Measurements from ENCODE around the gene TUBA1A.
"Not testable (repeated sequence)": the region's sequence is repeated elsewhere in the genome, so short reads cannot be mapped to it uniquely, and the experiment has no call there.

Gene TUBA1A

GRCh38 chr12:49144384-49144783, 44.5 kb downstream of the TUBA1A start:
- no peak for DNase-seq

DNA sequence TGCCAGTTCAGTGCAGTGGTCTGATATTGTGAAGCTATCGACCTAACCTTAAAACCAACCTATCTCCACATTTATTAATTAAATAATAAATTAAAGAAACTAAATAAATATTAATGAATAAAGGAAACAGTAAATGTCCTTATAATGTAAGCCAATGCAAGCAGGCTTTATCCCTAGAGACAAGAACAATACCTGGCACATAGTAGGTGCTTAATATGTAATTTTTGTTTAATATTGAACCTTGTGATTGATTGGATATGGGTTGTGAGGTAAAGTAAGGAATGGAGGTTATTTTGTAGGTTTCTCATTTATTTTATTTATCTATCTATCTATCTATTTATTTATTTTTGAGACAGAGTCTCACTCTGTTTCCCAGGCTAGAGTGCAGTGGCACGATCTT, 49.9 kb downstream of the TUBA1A start:
- DNase-seq = no peak

- DNase-seq = no peak
These were observed 50.3 kb downstream of the TUBA1A start for GRCh38 chr12:49138587-49138986.

DNA sequence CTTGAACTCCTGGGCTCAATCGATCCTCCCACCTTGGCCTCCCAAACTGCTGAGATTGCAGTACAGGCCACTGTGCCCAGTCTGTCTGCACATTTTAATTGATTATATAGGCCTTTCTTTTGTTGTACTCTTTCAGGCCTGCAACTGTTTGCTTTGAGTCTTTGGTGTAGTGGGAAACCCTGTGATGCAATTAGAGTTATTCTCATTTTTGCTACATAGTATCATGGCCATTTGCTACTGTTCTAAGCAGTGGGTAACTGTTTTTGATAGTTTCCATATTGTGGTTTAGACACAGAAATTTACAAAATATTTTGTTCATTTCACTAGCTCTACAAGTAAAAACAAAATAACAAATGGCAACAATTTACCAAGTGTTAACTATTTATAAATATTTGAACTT, 51.4 kb downstream of the TUBA1A start:
- DNase-seq = no peak

DNA sequence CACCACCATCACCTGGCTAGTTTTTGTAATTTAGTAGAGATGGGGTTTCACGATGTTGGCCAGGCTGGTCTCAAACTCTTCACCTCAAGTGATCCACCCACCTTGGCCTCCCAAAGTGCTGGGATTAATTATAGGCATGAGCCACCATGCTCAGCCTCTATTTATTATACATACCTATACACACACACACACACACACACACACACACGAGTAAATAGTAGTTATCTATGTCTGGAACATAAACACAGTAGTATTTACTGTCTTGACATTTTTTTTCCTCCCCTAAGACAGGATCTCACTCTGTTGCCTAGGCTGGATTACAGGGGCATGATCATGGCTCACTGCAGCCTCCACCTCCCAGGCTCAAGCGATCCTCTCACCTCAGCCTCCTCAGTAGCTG, 51.9 kb downstream of the TUBA1A start:
- not testable (repeated sequence) for DNase-seq

All from 8988T (cell line).